EH (cell line): Measurements from ENCODE around the gene ZNF805.
A peak's percentile ranks its signal among the peaks of the same experiment; 100 is the strongest.

Experiments
- DNase-seq: peaks from one replicate; pipeline ENCODE4 v3.0.0-alpha.2; 2015; ENCODE audit warnings: low read depth

The ZNF805 gene

GRCh38 chr19:57269515-57270250 is 29.3 kb downstream of the ZNF805 start:
- peak; percentile 95 for DNase-seq

GRCh38 chr19:57271280-57271679 is 30.8 kb downstream of the ZNF805 start:
- DNase-seq: no peak

GRCh38 chr19:57273014-57273413 is 32.6 kb downstream of the ZNF805 start:
- DNase-seq: no peak

- DNase-seq: no peak
Observed at GRCh38 chr19:57276430-57276829, 36.0 kb downstream of the ZNF805 start.

GRCh38 chr19:57278481-57278880 is 38.0 kb downstream of the ZNF805 start:
- peak; percentile 79 for DNase-seq

GRCh38 chr19:57279418-57280164 is 39.2 kb downstream of the ZNF805 start:
- DNase-seq: peak; percentile 98

GRCh38 chr19:57280165-57280961 is 39.9 kb downstream of the ZNF805 start, which contains the start of gene ZNF460:
Gene ZNF460, plus strand, starts transcription at chr19:57280485. Its CDS starts 322 bp downstream, at chr19:57280807.
- peak; percentile 97 for DNase-seq

GRCh38 chr19:57280962-57281400 is 40.5 kb downstream of the ZNF805 start:
- peak; percentile 32 for DNase-seq

- DNase-seq: no peak
Observed at GRCh38 chr19:57282011-57282643, 41.7 kb downstream of the ZNF805 start.

- no peak for DNase-seq
Observed at GRCh38 chr19:57288373-57288772, 47.9 kb downstream of the ZNF805 start.

- DNase-seq: no peak
Observed at GRCh38 chr19:57290970-57291369, 50.5 kb downstream of the ZNF805 start.

- DNase-seq: no peak
Observed at GRCh38 chr19:57292547-57292946, 52.1 kb downstream of the ZNF805 start.

GRCh38 chr19:57293719-57294118 is 53.3 kb downstream of the ZNF805 start:
- DNase-seq: no peak

GRCh38 chr19:57302020-57302465 is 61.6 kb downstream of the ZNF805 start:
- DNase-seq: peak; percentile 95

- peak; percentile 22 for DNase-seq
Observed at GRCh38 chr19:57302727-57303401, 62.4 kb downstream of the ZNF805 start.
